GM19397 (cell line): ENCODE measurements around the gene PLCB3.

Experiments
- ATAC-seq: cut with Tn5 transposase; IDR thresholded peaks from one replicate; pipeline ENCODE4 v1.9.1; 2021; ENCODE audit warnings: mild to moderate bottlenecking, moderate library complexity; ENCODE audit not compliant: unreplicated experiment

PLCB3 gene

DNA sequence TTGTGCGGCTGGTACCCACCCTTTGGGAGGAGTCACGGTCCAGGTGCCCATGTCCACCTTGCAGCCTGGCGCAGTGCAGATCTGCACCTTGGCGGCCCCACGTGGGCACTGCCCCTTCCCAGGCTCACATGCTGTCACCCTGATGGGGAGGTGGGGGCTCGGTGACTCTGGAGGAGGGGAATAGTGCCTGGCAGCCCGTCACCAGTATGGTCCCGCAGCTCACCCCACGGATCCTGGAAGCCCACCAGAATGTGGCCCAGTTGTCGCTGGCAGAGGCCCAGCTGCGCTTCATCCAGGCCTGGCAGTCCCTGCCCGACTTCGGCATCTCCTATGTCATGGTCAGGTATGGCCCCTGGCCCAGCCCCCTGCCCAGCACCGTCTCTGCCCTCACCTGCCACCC is 30.5 kb upstream of the PLCB3 start:
- ATAC-seq: no peak

DNA sequence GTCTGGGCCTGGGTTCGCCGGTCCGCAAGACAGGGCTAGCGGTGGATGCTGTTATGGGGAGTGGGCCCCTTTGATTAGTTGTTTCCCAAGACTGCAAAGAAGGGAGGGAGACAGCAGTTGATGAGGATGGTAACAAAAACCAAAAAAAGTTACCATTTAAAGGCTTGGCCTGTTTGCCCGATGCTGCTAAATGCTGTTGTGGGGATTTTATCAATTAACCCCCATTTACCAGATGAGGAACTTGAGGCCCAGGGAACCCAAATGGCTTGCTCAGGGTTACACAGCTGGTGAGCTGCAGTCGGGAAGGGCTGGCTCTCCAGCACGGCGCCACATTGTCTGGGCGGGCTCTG is 28.7 kb upstream of the PLCB3 start:
- no peak for ATAC-seq

DNA sequence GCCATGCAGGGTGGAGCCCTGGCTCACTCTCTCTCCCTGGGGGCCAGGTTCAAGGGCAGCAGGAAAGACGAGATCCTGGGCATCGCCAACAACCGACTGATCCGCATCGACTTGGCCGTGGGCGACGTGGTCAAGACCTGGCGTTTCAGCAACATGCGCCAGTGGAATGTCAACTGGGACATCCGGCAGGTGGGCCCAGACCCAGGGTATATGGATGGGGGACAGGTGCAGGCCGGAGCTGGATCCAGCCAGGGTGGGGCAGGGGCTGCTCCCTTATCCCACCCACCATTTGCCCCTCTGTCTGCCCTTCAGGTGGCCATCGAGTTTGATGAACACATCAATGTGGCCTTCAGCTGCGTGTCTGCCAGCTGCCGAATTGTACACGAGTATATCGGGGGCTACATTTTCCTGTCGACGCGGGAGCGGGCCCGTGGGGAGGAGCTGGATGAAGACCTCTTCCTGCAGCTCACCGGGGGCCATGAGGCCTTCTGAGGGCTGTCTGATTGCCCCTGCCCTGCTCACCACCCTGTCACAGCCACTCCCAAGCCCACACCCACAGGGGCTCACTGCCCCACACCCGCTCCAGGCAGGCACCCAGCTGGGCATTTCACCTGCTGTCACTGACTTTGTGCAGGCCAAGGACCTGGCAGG is 28.2 kb upstream of the PLCB3 start:
- ATAC-seq: no peak

DNA sequence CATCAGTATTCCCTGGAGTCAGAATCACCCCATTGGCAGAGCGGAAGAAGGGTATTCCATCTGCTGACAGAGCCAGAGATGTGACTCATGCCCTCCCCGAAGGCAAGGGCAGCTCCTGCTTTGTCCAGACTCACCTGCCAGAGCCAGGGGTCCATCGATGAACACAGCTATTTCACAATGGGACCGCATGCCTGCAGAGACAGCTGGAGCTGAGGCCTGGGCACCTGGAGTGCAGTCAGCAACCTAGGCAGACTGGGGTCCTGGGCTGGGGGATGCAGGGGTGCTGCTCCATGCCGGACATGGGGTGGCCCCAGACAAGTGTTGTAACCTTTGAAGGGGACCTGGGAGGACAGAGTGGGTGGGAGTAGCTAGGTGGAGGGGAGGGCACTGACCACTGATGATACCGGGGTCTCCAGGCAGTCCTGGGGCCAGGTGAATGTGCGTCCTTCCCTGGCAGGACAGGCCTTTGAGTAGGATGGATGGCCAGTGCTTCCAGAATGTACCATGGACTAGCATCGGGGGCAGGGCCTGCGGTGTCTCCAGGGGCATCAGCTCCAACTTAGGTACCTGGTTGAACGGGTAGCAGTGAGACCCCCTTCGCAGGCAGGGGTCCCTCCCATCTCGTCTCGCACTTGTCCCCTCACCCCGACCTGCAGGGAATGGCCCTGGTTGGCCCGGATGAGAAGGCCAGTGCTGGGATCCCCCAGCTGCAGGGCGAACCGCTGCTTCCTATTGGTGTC is 27.0 kb upstream of the PLCB3 start:
- ATAC-seq: no peak

DNA sequence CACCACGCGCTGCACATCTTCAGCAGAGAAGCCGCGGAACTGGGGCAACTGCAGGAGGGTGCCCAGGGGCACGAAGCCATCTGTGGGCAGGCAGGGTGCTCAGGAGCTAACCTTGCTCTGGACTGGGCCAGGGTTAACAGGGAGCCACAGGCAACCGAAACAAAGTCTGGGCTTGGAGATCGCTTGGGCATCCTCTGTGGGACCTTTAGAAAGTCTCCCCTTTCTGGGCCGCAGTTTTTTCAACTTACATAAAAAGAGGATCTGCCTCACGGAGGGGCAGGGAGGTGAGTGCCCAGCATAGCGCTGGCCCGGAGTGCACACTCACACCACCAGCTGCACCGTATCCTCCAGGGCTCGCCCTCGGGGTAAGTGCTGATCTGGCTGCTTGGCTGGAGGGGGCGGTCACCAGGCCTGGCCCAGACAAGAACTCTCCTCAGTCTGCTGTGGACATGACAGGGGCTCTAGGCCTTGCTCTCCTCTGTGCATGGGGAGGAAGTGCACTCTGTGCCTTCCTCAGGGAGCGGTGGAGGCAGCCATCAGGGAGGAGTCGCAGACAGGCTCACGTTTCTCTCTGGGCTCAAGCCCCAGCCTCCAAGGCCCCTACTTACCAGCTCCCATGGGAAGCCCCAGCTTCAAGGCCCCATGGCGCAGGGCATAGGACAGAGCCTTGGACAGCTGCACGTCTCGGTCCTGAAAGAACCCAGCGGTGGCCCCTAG is 26.3 kb upstream of the PLCB3 start:
- ATAC-seq: no peak

DNA sequence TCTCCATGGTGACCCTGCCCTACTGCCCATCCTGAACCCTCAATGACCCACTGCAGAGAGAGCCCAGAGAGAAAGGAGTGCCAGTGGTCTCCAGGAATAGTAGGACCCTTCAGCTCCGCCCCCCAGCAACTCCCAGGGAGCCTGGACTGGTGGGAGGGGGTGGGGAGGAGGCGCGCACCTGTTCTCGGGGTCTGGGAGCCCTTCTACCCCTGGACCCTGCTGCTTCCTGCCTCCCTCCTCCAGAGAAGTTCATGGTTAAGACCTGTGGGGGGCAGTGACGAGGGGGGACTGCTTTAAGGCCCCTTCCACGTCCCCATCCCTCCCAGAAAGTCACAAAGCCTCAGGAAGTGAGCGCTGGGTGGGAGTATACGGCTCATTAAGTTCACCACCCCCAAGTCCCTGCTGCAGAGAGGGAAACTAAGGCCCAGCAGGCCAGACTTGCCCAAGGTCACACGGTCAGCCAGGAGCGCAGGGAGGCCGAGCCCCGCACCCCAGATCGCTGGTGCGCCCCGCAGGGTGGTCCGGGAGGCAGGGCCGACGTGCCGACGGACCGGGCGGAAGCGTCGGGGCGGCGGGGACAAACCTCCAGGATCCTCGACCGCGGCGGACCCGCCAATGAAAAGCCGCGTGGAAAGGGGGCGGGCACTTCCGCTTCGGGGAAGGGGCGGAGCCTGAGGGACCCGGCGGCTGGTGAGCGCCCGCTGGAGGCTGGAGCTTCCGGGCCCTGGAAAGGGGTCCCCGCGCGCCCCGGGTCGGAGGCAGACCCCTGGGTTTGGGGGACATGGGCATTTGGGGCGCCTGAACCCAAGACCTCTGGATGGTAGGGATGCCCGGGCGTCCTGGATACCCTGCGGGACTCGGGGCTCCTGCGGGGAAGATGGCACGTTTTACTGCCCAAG is 25.5 kb upstream of the PLCB3 start, which contains the start of the genes NUDT22 and TRPT1:
Gene NUDT22 (plus strand): TSS at position 667 of the 899 bp plus-strand sequence. CDS start 379 bp downstream, outside the sequence.
Gene TRPT1 (minus strand): TSS at position 579 of the 899 bp plus-strand sequence. CDS start 326 bp downstream, at position 253.
- peak; percentile 50 for ATAC-seq

DNA sequence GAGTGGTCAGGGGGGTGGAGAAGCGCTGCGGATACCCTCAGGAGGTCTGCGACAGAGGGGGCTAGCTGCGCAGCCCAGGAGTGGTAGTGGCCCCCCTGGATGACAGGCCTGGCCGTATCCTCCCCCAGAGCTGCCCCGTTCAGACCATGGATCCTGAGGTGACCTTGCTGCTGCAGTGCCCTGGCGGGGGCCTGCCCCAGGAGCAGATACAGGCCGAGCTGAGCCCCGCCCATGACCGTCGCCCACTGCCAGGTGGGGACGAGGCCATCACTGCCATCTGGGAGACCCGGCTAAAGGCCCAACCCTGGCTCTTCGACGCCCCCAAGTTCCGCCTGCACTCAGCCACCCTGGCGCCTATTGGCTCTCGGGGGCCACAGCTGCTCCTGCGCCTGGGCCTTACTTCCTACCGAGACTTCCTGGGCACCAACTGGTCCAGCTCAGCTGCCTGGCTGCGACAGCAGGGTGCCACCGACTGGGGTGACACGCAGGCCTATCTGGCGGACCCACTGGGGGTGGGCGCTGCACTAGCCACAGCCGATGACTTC is 24.8 kb upstream of the PLCB3 start:
- ATAC-seq: peak; percentile 8

DNA sequence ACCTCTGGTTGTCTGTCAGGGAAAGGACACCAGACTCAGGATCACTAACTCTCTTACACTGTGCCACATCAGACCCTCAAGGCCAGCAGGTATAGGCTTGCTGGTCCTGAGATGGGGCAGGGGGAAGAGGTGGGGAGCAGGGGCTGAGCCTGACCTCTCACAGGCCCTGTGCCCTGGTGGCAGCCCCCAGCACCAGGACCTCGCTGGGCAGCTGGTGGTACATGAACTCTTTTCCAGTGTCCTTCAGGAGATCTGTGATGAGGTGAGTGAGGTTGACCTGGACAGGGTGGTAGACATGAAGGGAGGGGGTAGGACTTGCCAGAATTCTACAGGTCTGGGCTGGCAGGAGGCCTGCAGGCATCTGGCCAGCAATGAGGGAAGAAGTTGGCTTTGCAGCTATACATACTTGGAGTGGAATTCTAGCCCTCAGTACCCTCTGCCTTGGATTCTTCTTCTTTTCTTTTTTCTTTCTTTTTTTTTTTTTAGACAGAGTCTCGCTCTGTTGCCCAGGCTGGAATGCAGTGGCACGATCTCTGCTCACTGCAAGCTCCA is 23.8 kb upstream of the PLCB3 start:
- ATAC-seq: no peak

DNA sequence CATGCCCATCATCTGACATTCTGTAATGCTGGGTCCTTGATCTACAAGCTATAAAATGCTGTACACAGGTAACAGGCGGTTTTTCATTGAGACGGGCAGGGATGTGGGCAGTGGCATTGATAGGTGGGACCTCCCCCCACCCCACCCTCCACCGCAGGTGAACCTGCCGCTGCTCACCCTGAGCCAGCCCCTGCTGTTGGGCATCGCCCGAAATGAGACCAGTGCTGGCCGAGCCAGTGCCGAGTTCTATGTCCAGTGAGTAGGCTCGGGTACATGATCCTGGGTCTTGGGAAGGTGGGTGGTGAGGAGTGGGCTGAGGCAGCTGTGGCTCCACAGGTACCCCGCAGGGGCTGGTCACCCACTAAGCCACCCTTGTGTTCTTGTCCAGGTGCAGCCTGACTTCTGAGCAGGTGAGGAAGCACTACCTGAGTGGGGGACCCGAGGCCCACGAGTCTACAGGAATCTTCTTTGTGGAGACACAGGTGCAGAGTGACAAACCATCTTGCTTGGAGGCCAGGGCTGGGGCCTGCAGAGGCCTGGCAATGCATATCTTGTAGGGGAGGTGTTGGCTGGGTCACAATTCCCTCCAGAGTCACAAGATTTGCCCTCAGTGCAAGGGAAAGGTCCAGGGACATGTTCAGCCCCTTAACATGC is 22.1 kb upstream of the PLCB3 start:
- no peak for ATAC-seq

DNA sequence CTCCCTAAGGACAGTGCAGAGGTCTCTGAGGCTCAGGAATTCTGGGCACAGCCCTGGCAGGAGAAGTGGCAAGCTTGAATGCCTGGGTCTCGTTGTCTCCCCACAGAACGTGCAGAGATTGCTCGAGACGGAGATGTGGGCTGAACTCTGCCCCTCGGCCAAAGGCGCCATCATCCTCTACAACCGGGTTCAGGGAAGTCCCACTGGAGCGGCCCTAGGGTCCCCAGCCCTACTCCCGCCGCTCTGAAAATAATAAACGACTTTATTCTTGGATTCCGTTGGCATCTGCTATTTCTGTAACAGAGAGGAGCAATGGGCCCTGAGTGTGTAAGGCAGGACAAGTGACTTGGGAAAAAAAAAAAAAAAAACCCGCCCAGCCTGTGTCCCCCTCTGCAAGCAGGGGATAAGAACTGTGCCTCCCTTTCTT is 21.6 kb upstream of the PLCB3 start:
- no peak for ATAC-seq

DNA sequence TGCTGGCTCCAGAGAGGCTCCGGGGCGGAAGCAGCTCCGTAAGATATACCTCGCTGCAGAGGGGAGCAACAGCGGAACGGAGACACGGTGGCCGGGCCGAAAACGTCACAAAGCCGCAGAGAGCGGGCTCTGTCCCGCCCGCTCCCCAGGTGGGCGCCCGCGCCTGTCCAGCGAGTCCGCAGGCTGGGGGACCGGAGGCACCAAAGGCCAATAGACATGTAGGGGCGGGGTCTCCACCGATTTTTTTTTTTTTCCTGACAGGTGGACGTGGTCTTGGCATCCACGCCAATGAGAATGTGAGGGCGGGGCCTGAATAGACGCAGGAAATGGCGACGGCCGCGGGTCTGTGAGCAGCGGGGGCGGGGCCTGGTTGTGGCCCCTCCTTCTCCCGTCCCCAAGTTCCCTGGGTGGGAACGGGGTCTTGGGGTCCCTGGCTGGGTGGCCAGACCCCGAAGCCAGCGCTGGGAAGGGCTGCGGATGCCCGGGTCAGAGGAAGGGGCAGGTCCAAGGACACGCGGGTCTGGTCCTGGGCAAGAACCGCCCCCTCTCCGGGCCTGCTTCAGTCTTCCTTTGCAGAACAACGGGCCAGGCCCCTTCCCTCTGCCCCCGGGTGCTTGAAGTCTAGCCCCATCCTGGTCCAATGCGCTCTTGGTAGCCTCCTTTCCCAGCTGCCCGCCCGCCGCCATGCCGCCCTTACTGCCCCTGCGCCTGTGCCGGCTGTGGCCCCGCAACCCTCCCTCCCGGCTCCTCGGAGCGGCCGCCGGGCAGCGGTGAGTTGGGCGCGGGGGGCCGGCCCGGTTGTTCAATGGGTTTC is 21.0 kb upstream of the PLCB3 start, which contains the start of gene DNAJC4:
Gene DNAJC4 (plus strand): TSS at position 378 of the 814 bp plus-strand sequence. CDS start 307 bp downstream, at position 685.
- peak; percentile 52 for ATAC-seq

DNA sequence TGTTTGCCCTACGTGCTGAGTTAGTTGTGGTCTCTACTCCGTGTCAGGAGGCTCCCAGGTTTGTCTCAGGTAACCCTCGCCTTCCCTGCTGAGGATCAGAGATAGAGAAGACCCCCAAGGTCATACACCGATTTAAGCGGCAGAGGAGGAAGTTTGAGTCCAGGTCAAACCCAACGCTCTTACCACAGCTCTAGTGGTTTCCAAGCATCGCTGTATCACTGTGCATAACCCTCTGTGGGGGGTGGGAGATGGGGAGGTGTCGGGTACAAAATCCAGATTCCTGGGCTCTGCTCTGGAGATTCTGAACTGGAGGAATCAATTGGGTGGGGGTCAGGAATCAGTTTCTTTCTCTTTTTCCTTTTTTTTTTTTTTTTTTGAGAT is 20.4 kb upstream of the PLCB3 start:
- ATAC-seq: no peak

DNA sequence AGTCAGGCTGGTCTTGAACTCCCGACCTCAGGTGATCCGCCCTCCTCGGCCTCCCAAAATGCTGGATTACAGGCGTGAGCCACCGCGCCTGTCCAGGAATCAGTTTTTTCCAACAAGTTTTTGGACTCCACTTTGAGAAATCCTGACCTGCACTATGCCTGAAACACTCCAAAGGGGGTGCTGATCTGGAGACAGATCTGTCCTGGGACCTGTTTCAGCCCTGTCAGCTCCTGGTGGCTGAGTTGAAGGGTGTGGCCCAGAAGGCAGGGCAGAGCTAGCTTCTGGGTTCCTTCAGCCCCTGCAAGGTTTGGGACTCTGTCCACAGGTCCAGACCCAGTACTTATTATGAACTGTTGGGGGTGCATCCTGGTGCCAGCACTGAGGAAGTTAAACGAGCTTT is 19.8 kb upstream of the PLCB3 start:
- no peak for ATAC-seq

DNA sequence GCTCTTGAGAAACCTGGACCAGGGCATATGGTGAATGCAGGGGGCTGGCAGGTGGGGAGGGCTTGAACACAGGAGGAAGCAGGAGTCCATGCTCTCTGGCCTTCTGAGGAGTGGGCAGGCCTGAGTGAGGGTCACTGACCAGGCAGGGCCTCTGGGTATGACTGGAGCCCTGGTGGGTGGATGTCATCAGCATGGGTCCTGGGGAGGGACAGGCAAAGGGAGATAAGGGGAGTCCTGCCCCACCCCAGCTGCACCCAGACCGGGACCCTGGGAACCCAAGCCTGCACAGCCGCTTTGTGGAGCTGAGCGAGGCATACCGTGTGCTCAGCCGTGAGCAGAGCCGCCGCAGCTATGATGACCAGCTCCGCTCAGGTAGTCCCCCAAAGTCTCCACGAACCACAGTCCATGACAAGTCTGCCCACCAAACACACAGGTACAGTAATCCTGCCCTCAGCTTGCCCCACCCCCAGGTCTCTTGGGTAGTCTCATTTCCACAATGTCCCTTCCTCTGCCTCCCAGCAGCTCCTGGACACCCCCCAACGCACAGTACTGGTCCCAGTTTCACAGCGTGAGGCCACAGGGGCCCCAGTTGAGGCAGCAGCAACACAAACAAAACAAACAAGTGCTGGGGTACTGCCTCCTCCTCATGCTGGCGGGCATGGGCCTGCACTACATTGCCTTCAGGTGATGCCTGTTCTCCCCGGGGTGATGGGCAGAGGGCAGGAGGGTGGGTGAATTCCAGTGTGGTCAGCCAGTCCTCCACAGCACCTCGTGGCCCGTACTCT is 19.0 kb upstream of the PLCB3 start:
- no peak for ATAC-seq

DNA sequence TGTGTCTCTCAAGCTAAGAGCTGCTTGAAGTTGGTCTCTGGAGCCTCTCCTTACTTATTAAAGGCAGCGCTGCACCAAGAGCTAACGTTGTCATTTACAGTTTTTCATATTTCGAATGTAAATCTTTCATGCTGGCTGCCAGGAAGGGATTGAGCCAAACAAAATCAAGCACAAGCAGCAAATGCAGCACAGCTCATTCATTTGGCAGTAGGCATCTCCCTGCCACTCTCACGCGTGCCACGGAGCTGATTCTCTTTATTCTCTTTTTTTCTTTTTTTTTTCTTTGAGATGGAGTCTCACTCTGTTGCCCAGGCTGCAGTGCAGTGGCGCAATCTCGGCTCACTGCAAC is 18.4 kb upstream of the PLCB3 start:
- no peak for ATAC-seq

DNA sequence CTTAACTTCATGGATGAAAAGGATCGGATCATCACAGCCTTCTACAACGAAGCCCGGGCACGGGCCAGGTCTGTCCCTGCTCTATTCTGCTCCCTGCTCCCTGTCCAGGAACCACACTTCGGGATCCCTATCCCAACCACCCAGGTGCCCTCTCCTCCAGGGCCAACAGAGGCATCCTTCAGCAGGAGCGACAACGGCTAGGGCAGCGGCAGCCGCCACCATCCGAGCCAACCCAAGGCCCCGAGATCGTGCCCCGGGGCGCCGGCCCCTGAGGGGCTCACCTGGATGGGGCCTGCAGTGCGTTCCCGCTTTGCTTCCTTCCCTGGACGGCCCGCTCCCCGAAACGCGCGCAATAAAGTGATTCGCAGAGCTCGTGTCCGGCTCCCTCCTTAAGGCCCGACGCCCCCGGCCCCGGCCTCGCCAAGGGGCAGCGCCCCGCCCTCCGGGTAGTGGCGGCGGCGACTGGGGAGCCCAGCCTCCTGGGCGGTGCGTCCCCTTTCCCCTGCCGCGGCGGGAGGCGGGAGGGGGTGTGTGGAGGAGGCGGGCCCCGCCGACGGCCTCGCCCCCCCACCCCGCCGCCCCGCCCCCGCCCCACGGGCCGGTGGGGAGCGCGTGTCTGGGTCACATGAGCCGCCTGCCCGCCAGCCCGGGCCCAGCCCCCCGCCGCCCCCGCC is 17.3 kb upstream of the PLCB3 start, which contains the start of gene VEGFB:
Gene VEGFB (plus strand): TSS at position 672 of the 674 bp plus-strand sequence. CDS start 250 bp downstream, outside the sequence.
- peak; percentile 31 for ATAC-seq

DNA sequence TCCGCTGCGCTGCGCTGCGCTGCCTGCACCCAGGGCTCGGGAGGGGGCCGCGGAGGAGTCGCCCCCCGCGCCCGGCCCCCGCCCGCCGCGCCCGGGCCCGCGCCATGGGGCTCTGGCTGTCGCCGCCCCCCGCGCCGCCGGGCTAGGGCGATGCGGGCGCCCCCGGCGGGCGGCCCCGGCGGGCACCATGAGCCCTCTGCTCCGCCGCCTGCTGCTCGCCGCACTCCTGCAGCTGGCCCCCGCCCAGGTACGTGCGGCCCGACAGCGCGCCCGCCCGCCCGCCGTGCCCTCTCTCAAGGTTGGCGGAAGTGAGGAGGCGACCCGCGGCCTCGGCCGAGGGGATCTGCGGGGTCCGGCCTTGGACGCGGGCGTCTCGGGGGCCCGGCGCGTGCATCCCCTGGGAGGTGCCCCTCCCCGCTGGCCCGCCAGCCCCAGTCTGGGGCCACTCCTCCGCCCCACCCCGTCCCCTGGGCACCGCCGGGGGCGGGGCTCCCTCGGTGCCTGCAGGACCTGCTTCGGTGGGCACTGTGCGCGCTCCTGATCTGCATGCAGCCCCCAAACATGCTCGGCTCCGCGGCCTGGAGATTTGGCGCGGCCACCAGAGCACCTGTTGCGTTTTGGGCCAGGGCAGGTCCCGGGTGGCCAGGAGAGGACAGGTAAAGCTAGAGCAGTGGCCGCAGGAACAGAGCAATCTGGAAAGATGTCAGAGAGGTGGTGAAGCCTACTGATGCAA is 16.5 kb upstream of the PLCB3 start:
- peak; percentile 30 for ATAC-seq
